HepG2 (cell line): ENCODE results near the gene PIK3R3. TPM values are rescaled to one million over a fixed set of nuclear protein-coding genes. Genes with fewer than 3 reads are reported as not detected.
"Not testable (repeated sequence)": the region's sequence is repeated elsewhere in the genome, so short reads cannot be mapped to it uniquely, and the experiment has no call there.

ENCODE experiments used
- ATAC-seq: fragments of 200-7000 bp; cut with Tn5 transposase; 3 replicates; pipeline ENCODE4 v1.9.1; 2020; ENCODE audit warnings: mild to moderate bottlenecking, moderate library complexity
- BruUV-seq: library from RNA; stranded (reverse); fragments of 400-500 nt; replicated peaks from 2 replicates; lab custom pipeline; 2021; lab: Mats Ljungman, UMichigan
- CTCF ChIA-PET: fragments of 300-600 bp; formaldehyde crosslinking; extraction: SDS; loops from one replicate; lab custom pipeline; 2021; ENCODE audit warnings: low total read pairs, inconsistent platforms, low intra/inter-chr PET ratio; lab: Yijun Ruan, JAX
- POLR2A ChIA-PET: fragments of 350-600 bp; sonication (Branson Sonifier 250); formaldehyde crosslinking; loops from one replicate; lab custom pipeline; 2020; ENCODE audit warnings: antibody characterized with exemption, inconsistent platforms; lab: Yijun Ruan, JAX
- DNase-seq: peaks from one replicate; pipeline ENCODE4 v3.0.0-alpha.2; 2015; ENCODE audit warnings: low spot score
- FAIRE-seq: peaks from 3 replicates; lab custom pipeline; 2011; peaks lifted over from hg19 to GRCh38; lab: Jason Lieb, UNC
- H2AFZ ChIP-seq: one replicate; pipeline ENCODE4 v1.6.1; 2011; ENCODE audit warnings: low read length, inconsistent platforms
- H3K27ac ChIP-seq: fragments of 300-600 bp; 3 replicates; pipeline ENCODE4 v1.8.0; 2011; ENCODE audit warnings: mixed run types, mild to moderate bottlenecking, mixed read lengths, low read length, inconsistent platforms; ENCODE audit not compliant: insufficient read depth; ENCODE audit errors: extremely low read length
- H3K27me3 ChIP-seq, 2 experiments: fragments of 200-600 bp in 1 of 2; 2 replicates in 1 of 2; 3 replicates in 1 of 2; pipeline versions ENCODE4 v1.6.0 to v1.8.0; 2011; ENCODE audit warnings: low read length in 2 of 2, mild to moderate bottlenecking in 2 of 2, moderate library complexity in 2 of 2, inconsistent platforms in 1 of 2; ENCODE audit not compliant: insufficient read depth in 2 of 2, control insufficient read depth in 1 of 2
- H3K36me3 ChIP-seq, 2 experiments: fragments of 200-600 bp in 1 of 2; replicated peaks in 1 of 2; 2 replicates in 1 of 2; 3 replicates in 1 of 2; pipeline versions ENCODE4 v1.5.1 to v1.8.0; 2011; ENCODE audit warnings: low read length in 2 of 2, inconsistent platforms in 1 of 2; ENCODE audit not compliant: insufficient read depth in 2 of 2, control insufficient read depth in 1 of 2
- H3K4me1 ChIP-seq: 2 replicates; pipeline ENCODE4 v1.5.1; 2012; ENCODE audit warnings: low read length, inconsistent platforms; ENCODE audit not compliant: insufficient read depth
- H3K4me2 ChIP-seq: 2 replicates; pipeline ENCODE4 v1.6.0; 2011; ENCODE audit warnings: low read depth, low read length, inconsistent platforms
- H3K4me3 ChIP-seq, 3 experiments: fragments of 200-600 bp in 1 of 3; sonication (generic), shearing (Covaris generic) in 1 of 3; replicated peaks in 1 of 3; 2 replicates each; pipeline ENCODE4 v1.5.1; 2011 to 2016; ENCODE audit warnings: low read length in 3 of 3, inconsistent platforms in 2 of 3, low read depth in 2 of 3, mild to moderate bottlenecking in 2 of 3, control low read depth in 1 of 3, mixed read lengths in 1 of 3; ENCODE audit not compliant: insufficient read depth in 1 of 3
- H3K79me2 ChIP-seq: one replicate; pipeline ENCODE4 v1.6.1; 2011; ENCODE audit warnings: low read length, inconsistent platforms; ENCODE audit not compliant: insufficient read depth
- H3K9ac ChIP-seq: 2 replicates; pipeline ENCODE4 v1.6.0; 2011; ENCODE audit warnings: mild to moderate bottlenecking, low read depth, low read length, inconsistent platforms; ENCODE audit not compliant: insufficient read depth
- H3K9me3 ChIP-seq: 2 replicates; pipeline ENCODE4 v1.5.1; 2012; ENCODE audit warnings: mild to moderate bottlenecking, low read length
- H4K20me1 ChIP-seq: 2 replicates; pipeline ENCODE4 v1.6.0; 2011; ENCODE audit warnings: inconsistent platforms, mild to moderate bottlenecking, low read length, moderate library complexity; ENCODE audit not compliant: insufficient read depth
- HMGA1 ChIP-seq: sonication (generic); formaldehyde crosslinking; conservative IDR thresholded peaks from 2 replicates; pipeline ENCODE4 v1.4.0; 2020; ENCODE audit warnings: missing genetic modification reagents
- MIXL1 ChIP-seq: IDR thresholded peaks from 2 replicates; pipeline ENCODE4 v1.6.1; 2016
- ONECUT2 ChIP-seq: sonication (generic); formaldehyde crosslinking; IDR thresholded peaks from 2 replicates; pipeline ENCODE4 v1.4.0; 2020; ENCODE audit warnings: missing genetic modification reagents
- WIZ ChIP-seq: sonication (generic); formaldehyde crosslinking; IDR thresholded peaks from 2 replicates; pipeline ENCODE4 v1.5.1; 2020; ENCODE audit warnings: mild to moderate bottlenecking, missing genetic modification reagents
- XRCC5 ChIP-seq: fragments of 200-400 bp; formaldehyde crosslinking; optimal IDR thresholded peaks from 2 replicates; pipeline ENCODE3; 2017; ENCODE audit warnings: mild to moderate bottlenecking, low read length
- ZBTB1 ChIP-seq: sonication (generic); formaldehyde crosslinking; IDR thresholded peaks from 2 replicates; pipeline ENCODE4 v1.4.0; 2020; ENCODE audit warnings: missing genetic modification reagents, borderline replicate concordance
- ZBTB3 ChIP-seq: sonication (generic); formaldehyde crosslinking; IDR thresholded peaks from 2 replicates; pipeline ENCODE4 v1.4.0; 2020; ENCODE audit warnings: low read depth, mild to moderate bottlenecking, moderate library complexity, missing genetic modification reagents, borderline replicate concordance
- ZNF225 ChIP-seq: sonication (generic); formaldehyde crosslinking; IDR thresholded peaks from 2 replicates; pipeline ENCODE4 v1.4.0; 2020; ENCODE audit warnings: mild to moderate bottlenecking, missing genetic modification reagents
- ZNF431 ChIP-seq: sonication (generic); formaldehyde crosslinking; IDR thresholded peaks from 2 replicates; pipeline ENCODE4 v1.9.0; 2022; ENCODE audit warnings: missing genetic modification reagents, low read depth, mild to moderate bottlenecking, borderline replicate concordance
- ZNF484 ChIP-seq: sonication (generic); formaldehyde crosslinking; IDR thresholded peaks from 2 replicates; pipeline ENCODE4 v1.5.1; 2020; ENCODE audit warnings: mild to moderate bottlenecking, low read depth, missing genetic modification reagents, borderline replicate concordance
- WGBS: methylation state at CpG from one replicate; pipeline ENCODE4 v1.1.6; 2017; ENCODE audit warnings: low lambda C conversion rate; 5-methylcytosine and 5-hydroxymethylcytosine counted together
- in situ Hi-C: cut with HindIII; loops from 2 replicates; pipeline ENCODE4 v1.10.0; 2017; ENCODE audit warnings: low pct_unique_long_range_greater_than_20kb; ENCODE audit not compliant: extremely low pct_ligation_motif_present
- intact Hi-C: fragments of 100-400 bp; cut with micrococcal nuclease; formaldehyde crosslinking; loops from one replicate; pipeline ENCODE4 v1.10.0; 2022; ENCODE audit not compliant: unreplicated experiment
- polyA plus RNA-seq, 8 experiments: library from polyadenylated mRNA; depleted of rRNA in 3 of 8; stranded (reverse) in 7 of 8; unstranded in 1 of 8; fragments of >200 nt; fragmentation: Illumina TruSeq in 4 of 8; extraction: Trizol in 4 of 8; gene quantifications; 2 replicates each; pipeline versions ENCODE4 v1.2.1 to v1.2.3, GENCODE V29; 2011 to 2016; ENCODE audit warnings: low read depth in 4 of 8, missing spikeins in 1 of 8, mixed read lengths in 1 of 8; ENCODE audit not compliant: insufficient read depth in 1 of 8
- total RNA-seq, 5 experiments: library from RNA; depleted of rRNA; stranded (reverse); fragments of >200 nt; fragmentation: Illumina TruSeq; extraction: Trizol; gene quantifications; 2 replicates each; pipeline ENCODE4 v1.2.3, GENCODE V29; 2016; ENCODE audit warnings: low read depth in 1 of 5
- TF ChIP-seq, protein P1 (sequence below): sonication (generic); formaldehyde crosslinking; IDR thresholded peaks from 2 replicates; pipeline ENCODE4 v1.4.0; 2020; ENCODE audit warnings: mild to moderate bottlenecking, missing genetic modification reagents

The PIK3R3 gene
- total and polyA plus RNA-seq, 2 of the 13 experiments (the other 11 are each of a cell fraction or from before 2014, with no cell fraction given): 0.37 to 6.9 TPM

- Histone ChIP-seq H3K27me3 (no peaks in the 10 kb centered on the region; a peak in 1 of 5 replicates), H3K79me2 (no peaks in the 10 kb centered on the region), H3K4me3 (no peak overlapping the region), H3K4me1 (peaks cover 22% of the 10 kb centered on the region), H3K9ac (no peak overlapping the region), H3K36me3 (no peaks in the 10 kb centered on the region), H3K9me3 (no peaks in the 10 kb centered on the region), H2AFZ (no peak overlapping the region), H3K27ac (no peak overlapping the region), H3K4me2 (no peak overlapping the region), H4K20me1 (no peaks in the 10 kb centered on the region)
- no peak for TF ChIP-seq ZNF225
- TF ChIP-seq HMGA1: no peak
- TF ChIP-seq MIXL1: no peak
- peak; percentile 68; the same call in 1 of the 2 replicates for TF ChIP-seq ZNF431 (CRISPR knock-in tag)
- intact Hi-C loops: no loop called here
- in situ Hi-C loops: no loop called here
- 93% methylated on average over 5 of the region's 5 CpGs for whole genome bisulfite sequencing
- ChIA-PET POLR2A (no interaction called here), CTCF (no interaction called here)
- FAIRE-seq (no peak), DNase-seq (no peak), ATAC-seq (no peak)
- BruUV-seq: no TSS peak
Observed at GRCh38 chr1:46058936-46059335, 73.5 kb downstream of the PIK3R3 start.

DNA sequence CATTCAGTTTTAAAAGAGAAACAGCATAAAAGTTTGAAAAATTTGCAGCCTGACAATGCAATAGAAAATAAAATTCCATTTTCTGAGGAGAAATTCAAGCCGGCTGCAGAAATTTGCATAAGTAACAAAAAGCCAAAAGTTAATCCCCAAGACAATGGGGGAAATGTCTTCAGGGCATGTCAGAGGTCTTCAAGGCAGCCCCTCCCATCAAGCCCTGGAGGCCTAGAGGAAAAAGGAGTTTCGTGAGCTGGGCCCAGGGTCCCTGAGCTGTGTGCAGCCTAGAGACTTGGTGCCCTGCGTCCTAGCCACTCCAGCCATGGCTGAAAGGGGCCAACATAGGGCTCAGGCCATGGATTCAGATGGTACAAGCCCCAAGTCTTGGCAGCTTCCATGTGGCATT lies 74.6 kb downstream of the PIK3R3 start:
- in situ Hi-C loops (no loop called here), intact Hi-C loops (no loop called here)
- Histone ChIP-seq H3K9me3 (no peaks in the 10 kb centered on the region), H3K79me2 (no peaks in the 10 kb centered on the region), H2AFZ (no peak overlapping the region), H4K20me1 (no peaks in the 10 kb centered on the region), H3K27ac (no peak overlapping the region), H3K4me1 (peaks cover 16% of the 10 kb centered on the region), H3K9ac (no peak overlapping the region), H3K27me3 (no peaks in the 10 kb centered on the region; a peak in 1 of 5 replicates), H3K4me2 (no peak overlapping the region), H3K4me3 (no peak overlapping the region), H3K36me3 (no peaks in the 10 kb centered on the region)
- ChIA-PET POLR2A (no interaction called here), CTCF (no interaction called here)
- ATAC-seq (no peak), FAIRE-seq (no peak), DNase-seq (no peak)
- no peak for TF ChIP-seq XRCC5
- no peak for TF ChIP-seq ZBTB1
- TF ChIP-seq ZBTB3 (CRISPR knock-in tag): no peak
- TF ChIP-seq, protein P1, sequence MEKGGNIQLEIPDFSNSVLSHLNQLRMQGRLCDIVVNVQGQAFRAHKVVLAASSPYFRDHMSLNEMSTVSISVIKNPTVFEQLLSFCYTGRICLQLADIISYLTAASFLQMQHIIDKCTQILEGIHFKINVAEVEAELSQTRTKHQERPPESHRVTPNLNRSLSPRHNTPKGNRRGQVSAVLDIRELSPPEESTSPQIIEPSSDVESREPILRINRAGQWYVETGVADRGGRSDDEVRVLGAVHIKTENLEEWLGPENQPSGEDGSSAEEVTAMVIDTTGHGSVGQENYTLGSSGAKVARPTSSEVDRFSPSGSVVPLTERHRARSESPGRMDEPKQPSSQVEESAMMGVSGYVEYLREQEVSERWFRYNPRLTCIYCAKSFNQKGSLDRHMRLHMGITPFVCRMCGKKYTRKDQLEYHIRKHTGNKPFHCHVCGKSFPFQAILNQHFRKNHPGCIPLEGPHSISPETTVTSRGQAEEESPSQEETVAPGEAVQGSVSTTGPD: no peak
- no peak for TF ChIP-seq ZNF484 (CRISPR knock-in tag)
- TF ChIP-seq ONECUT2 (CRISPR knock-in tag): no peak
- TF ChIP-seq WIZ (CRISPR knock-in tag): no peak
- WGBS: 97% methylated on average over 1 of the region's 3 CpGs
- no TSS peak for BruUV-seq

DNA sequence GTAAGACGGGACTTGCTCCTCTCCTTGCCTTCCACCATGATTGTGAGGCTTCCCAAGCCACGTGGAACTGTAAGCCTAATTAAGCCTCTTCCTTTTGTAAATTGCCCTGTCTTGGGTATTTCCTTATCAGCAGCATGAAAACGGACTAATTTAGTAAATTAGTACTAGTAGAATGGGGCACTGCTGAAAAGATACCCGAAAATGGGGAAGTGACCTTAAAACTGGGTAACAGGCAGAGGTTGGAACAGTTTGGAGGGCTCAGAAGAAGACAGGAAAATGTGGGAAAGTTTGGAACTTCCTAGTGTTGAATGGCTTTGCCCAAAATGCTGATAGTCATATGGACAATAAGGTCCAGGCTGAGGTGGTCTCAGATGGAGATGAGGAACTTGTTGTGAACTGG lies 75.2 kb downstream of the PIK3R3 start:
- 82% methylated on average over 4 of the region's 4 CpGs for WGBS
- H3K9me3 ChIP-seq, H4K20me1 ChIP-seq, in situ Hi-C loops, DNase-seq, POLR2A ChIA-PET, H3K4me2 ChIP-seq, CTCF ChIA-PET, H3K79me2 ChIP-seq, H3K4me3 ChIP-seq, ATAC-seq, H3K27me3 ChIP-seq, H3K9ac ChIP-seq, FAIRE-seq, BruUV-seq, H2AFZ ChIP-seq, H3K27ac ChIP-seq, intact Hi-C loops, H3K4me1 ChIP-seq, H3K36me3 ChIP-seq: not testable (repeated sequence)
